HepG2 (cell line): ENCODE results near the gene GABRB3. TPM values are rescaled to one million over a fixed set of nuclear protein-coding genes. Genes with fewer than 3 reads are reported as not detected.

Experiments used
- ATAC-seq: fragments of 200-7000 bp; cut with Tn5 transposase; 3 replicates; pipeline ENCODE4 v1.9.1; 2020; ENCODE audit warnings: mild to moderate bottlenecking, moderate library complexity
- BruUV-seq: library from RNA; stranded (reverse); fragments of 400-500 nt; replicated peaks from 2 replicates; lab custom pipeline; 2021; lab: Mats Ljungman, UMichigan
- CTCF ChIA-PET: fragments of 300-600 bp; formaldehyde crosslinking; extraction: SDS; loops from one replicate; lab custom pipeline; 2021; ENCODE audit warnings: low total read pairs, inconsistent platforms, low intra/inter-chr PET ratio; lab: Yijun Ruan, JAX
- POLR2A ChIA-PET: fragments of 350-600 bp; sonication (Branson Sonifier 250); formaldehyde crosslinking; loops from one replicate; lab custom pipeline; 2020; ENCODE audit warnings: antibody characterized with exemption, inconsistent platforms; lab: Yijun Ruan, JAX
- DNase-seq: peaks from one replicate; pipeline ENCODE4 v3.0.0-alpha.2; 2015; ENCODE audit warnings: low spot score
- FAIRE-seq: peaks from 3 replicates; lab custom pipeline; 2011; peaks lifted over from hg19 to GRCh38; lab: Jason Lieb, UNC
- H2AFZ ChIP-seq: one replicate; pipeline ENCODE4 v1.6.1; 2011; ENCODE audit warnings: low read length, inconsistent platforms
- H3K27ac ChIP-seq: fragments of 300-600 bp; 3 replicates; pipeline ENCODE4 v1.8.0; 2011; ENCODE audit warnings: mixed run types, mild to moderate bottlenecking, mixed read lengths, low read length, inconsistent platforms; ENCODE audit not compliant: insufficient read depth; ENCODE audit errors: extremely low read length
- H3K27me3 ChIP-seq, 2 experiments: fragments of 200-600 bp in 1 of 2; 2 replicates in 1 of 2; 3 replicates in 1 of 2; pipeline versions ENCODE4 v1.6.0 to v1.8.0; 2011; ENCODE audit warnings: low read length in 2 of 2, mild to moderate bottlenecking in 2 of 2, moderate library complexity in 2 of 2, inconsistent platforms in 1 of 2; ENCODE audit not compliant: insufficient read depth in 2 of 2, control insufficient read depth in 1 of 2
- H3K36me3 ChIP-seq, 2 experiments: fragments of 200-600 bp in 1 of 2; replicated peaks in 1 of 2; 2 replicates in 1 of 2; 3 replicates in 1 of 2; pipeline versions ENCODE4 v1.5.1 to v1.8.0; 2011; ENCODE audit warnings: low read length in 2 of 2, inconsistent platforms in 1 of 2; ENCODE audit not compliant: insufficient read depth in 2 of 2, control insufficient read depth in 1 of 2
- H3K4me1 ChIP-seq: 2 replicates; pipeline ENCODE4 v1.5.1; 2012; ENCODE audit warnings: low read length, inconsistent platforms; ENCODE audit not compliant: insufficient read depth
- H3K4me2 ChIP-seq: 2 replicates; pipeline ENCODE4 v1.6.0; 2011; ENCODE audit warnings: low read depth, low read length, inconsistent platforms
- H3K4me3 ChIP-seq, 3 experiments: fragments of 200-600 bp in 1 of 3; sonication (generic), shearing (Covaris generic) in 1 of 3; replicated peaks in 1 of 3; 2 replicates each; pipeline ENCODE4 v1.5.1; 2011 to 2016; ENCODE audit warnings: low read length in 3 of 3, inconsistent platforms in 2 of 3, low read depth in 2 of 3, mild to moderate bottlenecking in 2 of 3, control low read depth in 1 of 3, mixed read lengths in 1 of 3; ENCODE audit not compliant: insufficient read depth in 1 of 3
- H3K79me2 ChIP-seq: one replicate; pipeline ENCODE4 v1.6.1; 2011; ENCODE audit warnings: low read length, inconsistent platforms; ENCODE audit not compliant: insufficient read depth
- H3K9ac ChIP-seq: 2 replicates; pipeline ENCODE4 v1.6.0; 2011; ENCODE audit warnings: mild to moderate bottlenecking, low read depth, low read length, inconsistent platforms; ENCODE audit not compliant: insufficient read depth
- H3K9me3 ChIP-seq: 2 replicates; pipeline ENCODE4 v1.5.1; 2012; ENCODE audit warnings: mild to moderate bottlenecking, low read length
- H4K20me1 ChIP-seq: 2 replicates; pipeline ENCODE4 v1.6.0; 2011; ENCODE audit warnings: inconsistent platforms, mild to moderate bottlenecking, low read length, moderate library complexity; ENCODE audit not compliant: insufficient read depth
- ARNT2 ChIP-seq: sonication (generic); formaldehyde crosslinking; IDR thresholded peaks from 2 replicates; pipeline ENCODE4 v1.8.0; 2022; ENCODE audit warnings: mild to moderate bottlenecking, low read depth, missing genetic modification reagents, moderate library complexity
- CC2D1A ChIP-seq: sonication (generic); formaldehyde crosslinking; IDR thresholded peaks from 2 replicates; pipeline ENCODE4 v1.8.1; 2023; ENCODE audit warnings: mild to moderate bottlenecking, missing genetic modification reagents
- DBP ChIP-seq: sonication (generic); formaldehyde crosslinking; IDR thresholded peaks from 2 replicates; pipeline ENCODE4 v1.4.0; 2020; ENCODE audit warnings: missing genetic modification reagents; ENCODE audit errors: not compliant biosample characterization
- JUND ChIP-seq: sonication (generic); formaldehyde crosslinking; IDR thresholded peaks from 2 replicates; pipeline ENCODE4 v1.8.0; 2022; ENCODE audit warnings: mild to moderate bottlenecking, missing genetic modification reagents
- MXD4 ChIP-seq: IDR thresholded peaks from 2 replicates; pipeline ENCODE4 v1.6.1; 2016; ENCODE audit warnings: mild to moderate bottlenecking, missing biosample characterization, missing genetic modification reagents
- NCOA2 ChIP-seq: sonication (generic); formaldehyde crosslinking; IDR thresholded peaks from 2 replicates; pipeline ENCODE4 v1.8.0; 2022; ENCODE audit warnings: inconsistent platforms
- SOX13 ChIP-seq, 3 experiments: fragments of 450-650 bp in 1 of 3; sonication (generic) in 1 of 3; formaldehyde crosslinking in 1 of 3; IDR thresholded peaks in 2 of 3; conservative IDR thresholded peaks in 1 of 3; 2 replicates each; pipeline versions ENCODE4 v1.5.0 to v1.6.1; 2016 to 2020; ENCODE audit warnings: antibody characterized with exemption in 1 of 3, mild to moderate bottlenecking in 1 of 3, missing compliant biosample characterization in 1 of 3, missing genetic modification reagents in 1 of 3, moderate library complexity in 1 of 3
- STAT5B ChIP-seq: sonication (generic); formaldehyde crosslinking; IDR thresholded peaks from 2 replicates; pipeline ENCODE4 v1.4.0; 2020; ENCODE audit warnings: missing genetic modification reagents
- ZNF121 ChIP-seq: sonication (generic); formaldehyde crosslinking; IDR thresholded peaks from 2 replicates; pipeline ENCODE4 v1.5.0; 2020; ENCODE audit warnings: mild to moderate bottlenecking, missing genetic modification reagents
- ZNF264 ChIP-seq: sonication (generic); formaldehyde crosslinking; IDR thresholded peaks from 2 replicates; pipeline ENCODE4 v1.4.0; 2020; ENCODE audit warnings: missing genetic modification reagents
- ZNF552 ChIP-seq: sonication (generic); formaldehyde crosslinking; IDR thresholded peaks from 2 replicates; pipeline ENCODE4 v1.9.0; 2022; ENCODE audit warnings: missing genetic modification reagents, mild to moderate bottlenecking, borderline replicate concordance
- ZNF563 ChIP-seq: sonication (generic); formaldehyde crosslinking; IDR thresholded peaks from 2 replicates; pipeline ENCODE4 v1.8.0; 2022; ENCODE audit warnings: mild to moderate bottlenecking, moderate library complexity, missing genetic modification reagents
- ZNF773 ChIP-seq: sonication (generic); formaldehyde crosslinking; IDR thresholded peaks from 2 replicates; pipeline ENCODE4 v1.4.0; 2020; ENCODE audit warnings: missing genetic modification reagents, borderline replicate concordance
- ZSCAN12 ChIP-seq: sonication (generic); formaldehyde crosslinking; IDR thresholded peaks from 2 replicates; pipeline ENCODE4 v1.9.0; 2021; ENCODE audit warnings: mild to moderate bottlenecking, missing genetic modification reagents
- ZSCAN20 ChIP-seq: sonication (generic); formaldehyde crosslinking; IDR thresholded peaks from 2 replicates; pipeline ENCODE4 v1.4.0; 2020; ENCODE audit warnings: missing genetic modification reagents, mild to moderate bottlenecking, borderline replicate concordance
- ZSCAN31 ChIP-seq: sonication (generic); formaldehyde crosslinking; IDR thresholded peaks from 2 replicates; pipeline ENCODE4 v1.5.0; 2020; ENCODE audit warnings: low read depth, mild to moderate bottlenecking, missing genetic modification reagents
- WGBS: methylation state at CpG from one replicate; pipeline ENCODE4 v1.1.6; 2017; ENCODE audit warnings: low lambda C conversion rate; 5-methylcytosine and 5-hydroxymethylcytosine counted together
- in situ Hi-C: cut with HindIII; loops from 2 replicates; pipeline ENCODE4 v1.10.0; 2017; ENCODE audit warnings: low pct_unique_long_range_greater_than_20kb; ENCODE audit not compliant: extremely low pct_ligation_motif_present
- intact Hi-C: fragments of 100-400 bp; cut with micrococcal nuclease; formaldehyde crosslinking; loops from one replicate; pipeline ENCODE4 v1.10.0; 2022; ENCODE audit not compliant: unreplicated experiment
- polyA plus RNA-seq, 8 experiments: library from polyadenylated mRNA; depleted of rRNA in 3 of 8; stranded (reverse) in 7 of 8; unstranded in 1 of 8; fragments of >200 nt; fragmentation: Illumina TruSeq in 4 of 8; extraction: Trizol in 4 of 8; gene quantifications; 2 replicates each; pipeline versions ENCODE4 v1.2.1 to v1.2.3, GENCODE V29; 2011 to 2016; ENCODE audit warnings: low read depth in 4 of 8, missing spikeins in 1 of 8, mixed read lengths in 1 of 8; ENCODE audit not compliant: insufficient read depth in 1 of 8
- total RNA-seq, 5 experiments: library from RNA; depleted of rRNA; stranded (reverse); fragments of >200 nt; fragmentation: Illumina TruSeq; extraction: Trizol; gene quantifications; 2 replicates each; pipeline ENCODE4 v1.2.3, GENCODE V29; 2016; ENCODE audit warnings: low read depth in 1 of 5
- TF ChIP-seq, protein P1 (sequence below): sonication (generic); formaldehyde crosslinking; IDR thresholded peaks from 2 replicates; pipeline ENCODE4 v1.4.0; 2020; ENCODE audit warnings: missing genetic modification reagents
- TF ChIP-seq, protein P2 (sequence below): sonication (generic); formaldehyde crosslinking; IDR thresholded peaks from 2 replicates; pipeline ENCODE4 v1.8.0; 2022; ENCODE audit warnings: mild to moderate bottlenecking, missing genetic modification reagents, moderate library complexity

GABRB3 gene
- total and polyA plus RNA-seq, 2 of the 13 experiments (the other 11 are each of a cell fraction or from before 2014, with no cell fraction given) = not detected

DNA sequence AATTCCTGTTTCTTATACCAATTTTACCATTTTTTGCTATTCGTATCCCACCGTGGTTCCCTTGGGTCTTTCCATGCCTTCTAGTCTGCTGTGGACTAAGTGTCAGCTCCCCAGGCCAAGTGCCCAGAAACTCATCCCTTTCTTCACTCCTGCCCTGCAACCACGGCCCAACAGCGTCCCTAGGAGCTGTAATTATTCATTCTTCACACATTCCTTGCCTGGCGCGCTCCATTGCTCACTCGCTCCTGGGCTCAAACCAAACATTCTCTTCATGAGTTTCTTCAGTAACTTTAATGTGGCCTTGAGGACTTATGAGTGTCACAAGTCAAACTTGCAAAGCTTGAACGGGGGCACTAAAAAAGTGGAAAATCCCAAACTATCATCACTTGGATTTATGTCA lies 15.7 kb downstream of the GABRB3 start:
- in situ Hi-C loops (no loop called here), intact Hi-C loops (no loop called here)
- DNase-seq = no peak
- CTCF ChIA-PET = no interaction called here
- WGBS = 40% methylated on average over 8 of the region's 8 CpGs
- no peak for FAIRE-seq
- POLR2A ChIA-PET = no interaction called here
- H3K4me2 ChIP-seq = no peak overlapping the region
- ATAC-seq = no peak
- H4K20me1 ChIP-seq = no peaks in the 10 kb centered on the region
- BruUV-seq = no TSS peak
- H3K4me1 ChIP-seq = no peaks in the 10 kb centered on the region
- H2AFZ ChIP-seq = no peak overlapping the region
- no peak overlapping the region for H3K9ac ChIP-seq
- H3K4me3 ChIP-seq = no peak overlapping the region
- H3K27me3 ChIP-seq = no peaks in the 10 kb centered on the region
- H3K9me3 ChIP-seq = peaks cover 16% of the 10 kb centered on the region; the same call in 1 of the 2 replicates
- no peak overlapping the region for H3K27ac ChIP-seq
- no peak for TF ChIP-seq ZSCAN20 (CRISPR knock-in tag)
- no peak for TF ChIP-seq ZSCAN12 (CRISPR knock-in tag)
- no peak for TF ChIP-seq ZNF264 (CRISPR knock-in tag)
- TF ChIP-seq, protein P1, sequence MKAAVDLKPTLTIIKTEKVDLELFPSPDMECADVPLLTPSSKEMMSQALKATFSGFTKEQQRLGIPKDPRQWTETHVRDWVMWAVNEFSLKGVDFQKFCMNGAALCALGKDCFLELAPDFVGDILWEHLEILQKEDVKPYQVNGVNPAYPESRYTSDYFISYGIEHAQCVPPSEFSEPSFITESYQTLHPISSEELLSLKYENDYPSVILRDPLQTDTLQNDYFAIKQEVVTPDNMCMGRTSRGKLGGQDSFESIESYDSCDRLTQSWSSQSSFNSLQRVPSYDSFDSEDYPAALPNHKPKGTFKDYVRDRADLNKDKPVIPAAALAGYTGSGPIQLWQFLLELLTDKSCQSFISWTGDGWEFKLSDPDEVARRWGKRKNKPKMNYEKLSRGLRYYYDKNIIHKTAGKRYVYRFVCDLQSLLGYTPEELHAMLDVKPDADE = no peak
- TF ChIP-seq, protein P2, sequence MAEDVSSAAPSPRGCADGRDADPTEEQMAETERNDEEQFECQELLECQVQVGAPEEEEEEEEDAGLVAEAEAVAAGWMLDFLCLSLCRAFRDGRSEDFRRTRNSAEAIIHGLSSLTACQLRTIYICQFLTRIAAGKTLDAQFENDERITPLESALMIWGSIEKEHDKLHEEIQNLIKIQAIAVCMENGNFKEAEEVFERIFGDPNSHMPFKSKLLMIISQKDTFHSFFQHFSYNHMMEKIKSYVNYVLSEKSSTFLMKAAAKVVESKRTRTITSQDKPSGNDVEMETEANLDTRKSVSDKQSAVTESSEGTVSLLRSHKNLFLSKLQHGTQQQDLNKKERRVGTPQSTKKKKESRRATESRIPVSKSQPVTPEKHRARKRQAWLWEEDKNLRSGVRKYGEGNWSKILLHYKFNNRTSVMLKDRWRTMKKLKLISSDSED (CRISPR knock-in tag) = no peak
- no peak for TF ChIP-seq ZNF552 (CRISPR knock-in tag)
- TF ChIP-seq CC2D1A (CRISPR knock-in tag) = no peak
- no peak for TF ChIP-seq ZNF121 (CRISPR knock-in tag)
- TF ChIP-seq DBP (CRISPR knock-in tag) = no peak
- no peak for TF ChIP-seq JUND (CRISPR knock-in tag)
- TF ChIP-seq ZSCAN31 (CRISPR knock-in tag) = no peak
- no peak for TF ChIP-seq ARNT2 (CRISPR knock-in tag)
- TF ChIP-seq NCOA2 (CRISPR knock-in tag) = no peak
- TF ChIP-seq ZNF773 (CRISPR knock-in tag) = no peak
- no peak for TF ChIP-seq SOX13 (IDR thresholded peaks at IDR 0.05)
- no peak for TF ChIP-seq SOX13 (CRISPR knock-in tag; conservative IDR thresholded peaks at IDR 0.05 in 1 of 2, IDR thresholded peaks at IDR 0.05 in 1 of 2)
- TF ChIP-seq ZNF563 (CRISPR knock-in tag) = no peak
- TF ChIP-seq MXD4 (CRISPR knock-in tag) = no peak
- TF ChIP-seq STAT5B (CRISPR knock-in tag) = no peak
- H3K36me3 ChIP-seq = no peaks in the 10 kb centered on the region
- no peaks in the 10 kb centered on the region for H3K79me2 ChIP-seq
